ENCODE measurements around the gene SAP30L. TPM values are rescaled to one million over a fixed set of nuclear protein-coding genes. Genes with fewer than 3 reads are reported as not detected.

SAP30L gene
- polyA plus RNA-seq, 5 donors, result 31.3 to 53.0 (median 48.8) TPM

DNA sequence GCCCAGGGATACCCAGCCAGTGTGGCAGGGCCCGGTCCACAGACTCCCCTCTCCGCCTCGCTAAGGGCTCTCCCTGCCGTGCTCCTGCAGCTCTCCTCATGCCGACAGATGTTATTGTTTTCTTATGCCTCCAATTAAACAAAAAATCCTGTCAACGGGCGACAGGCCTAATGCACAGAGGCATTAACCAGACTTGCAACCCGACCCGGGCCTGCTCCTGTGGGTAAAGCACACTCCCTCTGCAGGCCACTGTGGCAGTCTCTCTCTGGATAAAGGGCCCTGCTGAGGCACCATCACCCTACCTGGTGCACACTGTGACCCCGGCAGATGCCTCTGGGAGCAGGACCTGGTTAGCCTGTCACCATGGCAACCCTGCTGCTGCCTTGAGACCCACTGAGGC lies 59.8 kb downstream of the SAP30L start:
- DNase-seq, result no peak

GRCh38 chr5:154506049-154506715 lies 60.4 kb downstream of the SAP30L start:
- DNase-seq, result no peak

- no peak for DNase-seq
Measured at GRCh38 chr5:154506716-154507080, 60.9 kb downstream of the SAP30L start.

DNA sequence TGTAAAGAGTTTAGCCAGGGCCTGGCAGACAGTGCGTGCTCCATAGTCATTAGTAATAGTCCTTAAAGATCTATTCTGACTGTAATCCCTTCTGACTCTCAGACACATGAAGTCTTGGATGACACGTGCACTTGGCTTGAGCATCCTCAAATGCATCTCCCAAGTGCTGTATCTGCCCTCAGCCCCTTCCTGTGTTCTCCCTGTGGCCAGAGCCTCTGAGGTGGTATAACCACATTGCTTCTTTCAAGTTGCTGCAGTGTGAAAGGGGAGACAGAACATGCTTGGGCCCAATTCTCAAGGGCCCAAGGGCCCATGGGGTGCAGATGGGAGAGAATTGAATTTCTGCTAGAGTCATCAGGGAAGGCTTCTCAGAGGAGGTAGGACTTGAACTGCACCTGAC lies 62.3 kb downstream of the SAP30L start:
- DNase-seq, result no peak

- DNase-seq, result no peak
Measured at GRCh38 chr5:154509784-154510555, 64.2 kb downstream of the SAP30L start.

Other genes with a start within 250 kb of the SAP30L start
- not detected for gene HAND1, start 32.2 kb downstream of the SAP30L start, polyA plus RNA-seq (ENCODE audit: insufficient read depth in 1 of 5, insufficient read length in 5 of 5, low replicate concordance in 1 of 5)